ENCODE measurements around the gene SLC9A3. TPM values are rescaled to one million over a fixed set of nuclear protein-coding genes. Genes with fewer than 3 reads are reported as not detected.

Gene SLC9A3
- total and polyA plus RNA-seq, 2 experiments from 2014 or later, result 1.2 to 1.7 TPM

DNA sequence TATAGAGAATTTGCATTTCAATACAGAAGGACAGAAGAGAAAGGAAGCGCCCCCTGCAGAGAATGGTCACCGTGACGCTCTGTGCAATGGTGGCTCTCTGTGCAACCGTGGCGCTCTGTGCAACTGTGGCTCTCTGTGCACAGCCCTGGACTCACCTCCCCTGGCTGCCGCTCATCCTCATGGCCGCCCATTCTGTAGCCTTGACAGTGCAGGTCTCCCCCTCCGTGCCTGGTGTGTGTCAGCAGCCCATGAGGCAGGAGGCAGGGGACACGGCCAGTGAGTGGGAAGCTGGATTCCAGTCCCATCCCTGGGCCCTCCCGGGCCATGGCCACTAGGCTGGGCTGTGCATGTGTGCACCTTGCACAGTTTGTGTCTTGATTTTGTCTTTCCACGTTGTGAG lies 69.3 kb downstream of the SLC9A3 start:
- H3K9me3 ChIP-seq (ENCODE audit: low read depth), result peaks cover 3% of the 10 kb centered on the region
- 92% methylated on average over 11 of the region's 11 CpGs for WGBS, 2 experiments (ENCODE audit: low coverage in 1 of 2, low lambda C conversion rate in 2 of 2, missing lambda C conversion rate in 2 of 2)
- H3K27ac ChIP-seq, result no peak overlapping the region
- peaks cover 10% of the 10 kb centered on the region for H3K4me1 ChIP-seq (ENCODE audit: insufficient read depth)
- no peak for DNase-seq
- H3K9me2 ChIP-seq (ENCODE audit: insufficient read depth), result no peaks in the 10 kb centered on the region
- H3K4me2 ChIP-seq (ENCODE audit: unreplicated experiment), result no peak overlapping the region
- H3K36me3 ChIP-seq (ENCODE audit: low read depth), result peaks cover 39% of the 10 kb centered on the region
- in situ Hi-C loops (cut with MboI), result no loop called here
- no peak overlapping the region for H2AFZ ChIP-seq
- no peak overlapping the region for H3K4me3 ChIP-seq
- H3K27me3 ChIP-seq (replicated peaks; ENCODE audit: insufficient read depth), result no peaks in the 10 kb centered on the region
- H3K79me2 ChIP-seq (ENCODE audit: insufficient read depth), result peaks cover 90% of the 10 kb centered on the region
- TF ChIP-seq EZH2 (IDR thresholded peaks at IDR 0.05; ENCODE audit: insufficient read depth, poor library complexity, severe bottlenecking) (no peak), EZH2phosphoT487 (IDR thresholded peaks at IDR 0.05; ENCODE audit: insufficient read depth, low read depth) (no peak)
- peaks cover 10% of the 10 kb centered on the region for H3F3A ChIP-seq (ENCODE audit: insufficient read depth)
- no peak overlapping the region for H3K9ac ChIP-seq
- no peaks in the 10 kb centered on the region for H4K20me1 ChIP-seq (ENCODE audit: insufficient read depth)

DNA sequence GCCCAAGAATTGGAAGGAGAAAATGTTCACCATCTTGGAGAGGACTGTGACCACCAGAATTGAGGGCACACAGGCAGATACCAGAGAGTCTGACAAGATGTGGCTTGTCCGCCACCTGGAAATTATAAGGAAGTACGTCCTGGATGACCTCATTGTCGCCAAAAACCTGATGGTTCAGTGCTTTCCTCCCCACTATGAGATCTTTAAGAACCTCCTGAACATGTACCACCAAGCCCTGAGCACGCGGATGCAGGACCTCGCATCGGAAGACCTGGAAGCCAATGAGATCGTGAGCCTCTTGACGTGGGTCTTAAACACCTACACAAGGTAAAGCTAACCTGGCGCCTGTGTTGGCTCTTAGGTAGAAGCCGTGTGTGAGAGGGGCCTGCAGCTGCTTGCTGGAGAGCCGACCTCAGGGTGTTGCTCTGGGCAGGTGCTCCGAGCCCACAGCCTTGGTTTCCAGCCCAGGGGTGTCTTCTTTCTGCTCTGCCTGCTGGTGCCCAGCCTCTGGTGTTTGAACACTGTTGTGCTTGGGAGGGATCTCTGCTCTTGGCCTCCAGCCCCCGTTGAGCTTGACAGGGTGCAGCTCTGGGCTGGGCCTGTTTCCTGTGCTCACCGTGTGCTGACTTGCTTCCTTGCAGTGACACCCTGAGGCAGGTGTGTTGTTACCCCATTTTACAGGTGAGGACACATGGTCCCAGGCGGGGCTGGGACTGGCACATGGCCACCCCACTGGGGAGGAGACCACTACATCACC lies 70.3 kb downstream of the SLC9A3 start:
- no peak overlapping the region for H3K4me2 ChIP-seq (ENCODE audit: unreplicated experiment)
- no peak for DNase-seq
- H4K20me1 ChIP-seq (ENCODE audit: insufficient read depth), result no peaks in the 10 kb centered on the region
- no peak overlapping the region for H3K9ac ChIP-seq
- 94% methylated on average over 16 of the region's 16 CpGs for WGBS, 2 experiments (ENCODE audit: low coverage in 1 of 2, low lambda C conversion rate in 2 of 2, missing lambda C conversion rate in 2 of 2)
- no peak for TF ChIP-seq EZH2 (IDR thresholded peaks at IDR 0.05; ENCODE audit: insufficient read depth, poor library complexity, severe bottlenecking)
- no peak for TF ChIP-seq EZH2phosphoT487 (IDR thresholded peaks at IDR 0.05; ENCODE audit: insufficient read depth, low read depth)
- peaks cover 3% of the 10 kb centered on the region for H3K9me3 ChIP-seq (ENCODE audit: low read depth)
- H3K27ac ChIP-seq, result no peak overlapping the region
- H3K4me1 ChIP-seq (ENCODE audit: insufficient read depth), result peaks cover 6% of the 10 kb centered on the region
- no peaks in the 10 kb centered on the region for H3K27me3 ChIP-seq (replicated peaks; ENCODE audit: insufficient read depth)
- in situ Hi-C loops (cut with MboI), result no loop called here
- peaks cover 43% of the 10 kb centered on the region for H3K36me3 ChIP-seq (ENCODE audit: low read depth)
- no peaks in the 10 kb centered on the region for H3K9me2 ChIP-seq (ENCODE audit: insufficient read depth)
- H2AFZ ChIP-seq, result no peak overlapping the region
- H3K79me2 ChIP-seq (ENCODE audit: insufficient read depth), result peaks cover 94% of the 10 kb centered on the region
- no peak overlapping the region for H3K4me3 ChIP-seq
- peaks cover 10% of the 10 kb centered on the region; the same call in 1 of the 2 replicates for H3F3A ChIP-seq (ENCODE audit: insufficient read depth)

DNA sequence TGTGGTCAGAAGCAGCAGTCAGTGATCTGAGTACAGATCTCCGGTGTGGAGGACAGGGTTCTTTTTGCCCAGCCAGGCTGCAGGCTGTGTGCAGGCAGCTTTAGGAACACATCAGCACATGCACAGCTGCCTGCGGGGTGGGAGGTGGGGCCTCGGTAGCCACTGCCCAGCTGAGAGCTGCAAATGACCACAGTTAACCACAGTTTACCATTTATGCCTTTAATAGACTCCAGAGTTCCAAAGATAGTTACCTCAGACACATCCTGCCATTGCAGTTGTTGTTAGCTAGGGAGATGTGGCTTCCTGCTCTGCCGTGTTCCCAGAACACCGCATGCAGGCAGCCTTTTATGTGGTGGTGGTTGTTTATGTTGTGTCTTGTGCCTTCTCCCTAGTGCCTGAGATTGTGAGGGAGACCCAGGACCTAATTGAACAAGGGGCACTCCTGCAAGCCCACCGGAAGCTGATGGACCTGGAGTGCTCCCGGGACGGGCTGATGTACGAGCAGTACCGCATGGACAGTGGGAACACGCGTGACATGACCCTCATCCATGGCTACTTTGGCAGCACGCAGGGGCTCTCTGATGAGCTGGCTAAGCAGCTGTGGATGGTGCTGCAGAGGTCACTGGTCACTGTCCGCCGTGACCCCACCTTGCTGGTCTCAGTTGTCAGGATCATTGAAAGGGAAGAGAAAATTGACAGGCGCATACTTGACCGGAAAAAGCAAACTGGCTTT lies 71.1 kb downstream of the SLC9A3 start:
- Histone ChIP-seq H3K9me2 (ENCODE audit: insufficient read depth) (no peaks in the 10 kb centered on the region), H2AFZ (no peak overlapping the region), H3K9ac (no peak overlapping the region), H3K27ac (no peak overlapping the region), H3K27me3 (replicated peaks; ENCODE audit: insufficient read depth) (no peaks in the 10 kb centered on the region), H3F3A (ENCODE audit: insufficient read depth) (peaks cover 4% of the 10 kb centered on the region; the same call in 1 of the 2 replicates), H3K4me1 (ENCODE audit: insufficient read depth) (no peaks in the 10 kb centered on the region), H4K20me1 (ENCODE audit: insufficient read depth) (no peaks in the 10 kb centered on the region), H3K4me2 (ENCODE audit: unreplicated experiment) (no peak overlapping the region), H3K9me3 (ENCODE audit: low read depth) (peaks cover 3% of the 10 kb centered on the region), H3K4me3 (no peak overlapping the region), H3K36me3 (ENCODE audit: low read depth) (peaks cover 46% of the 10 kb centered on the region), H3K79me2 (ENCODE audit: insufficient read depth) (peaks cover 94% of the 10 kb centered on the region)
- in situ Hi-C loops (cut with MboI), result no loop called here
- no peak for DNase-seq
- no peak for TF ChIP-seq EZH2phosphoT487 (IDR thresholded peaks at IDR 0.05; ENCODE audit: insufficient read depth, low read depth)
- no peak for TF ChIP-seq EZH2 (IDR thresholded peaks at IDR 0.05; ENCODE audit: insufficient read depth, poor library complexity, severe bottlenecking)
- WGBS, 2 experiments (ENCODE audit: low coverage in 1 of 2, low lambda C conversion rate in 2 of 2, missing lambda C conversion rate in 2 of 2), result 95% methylated on average over 17 of the region's 17 CpGs

DNA sequence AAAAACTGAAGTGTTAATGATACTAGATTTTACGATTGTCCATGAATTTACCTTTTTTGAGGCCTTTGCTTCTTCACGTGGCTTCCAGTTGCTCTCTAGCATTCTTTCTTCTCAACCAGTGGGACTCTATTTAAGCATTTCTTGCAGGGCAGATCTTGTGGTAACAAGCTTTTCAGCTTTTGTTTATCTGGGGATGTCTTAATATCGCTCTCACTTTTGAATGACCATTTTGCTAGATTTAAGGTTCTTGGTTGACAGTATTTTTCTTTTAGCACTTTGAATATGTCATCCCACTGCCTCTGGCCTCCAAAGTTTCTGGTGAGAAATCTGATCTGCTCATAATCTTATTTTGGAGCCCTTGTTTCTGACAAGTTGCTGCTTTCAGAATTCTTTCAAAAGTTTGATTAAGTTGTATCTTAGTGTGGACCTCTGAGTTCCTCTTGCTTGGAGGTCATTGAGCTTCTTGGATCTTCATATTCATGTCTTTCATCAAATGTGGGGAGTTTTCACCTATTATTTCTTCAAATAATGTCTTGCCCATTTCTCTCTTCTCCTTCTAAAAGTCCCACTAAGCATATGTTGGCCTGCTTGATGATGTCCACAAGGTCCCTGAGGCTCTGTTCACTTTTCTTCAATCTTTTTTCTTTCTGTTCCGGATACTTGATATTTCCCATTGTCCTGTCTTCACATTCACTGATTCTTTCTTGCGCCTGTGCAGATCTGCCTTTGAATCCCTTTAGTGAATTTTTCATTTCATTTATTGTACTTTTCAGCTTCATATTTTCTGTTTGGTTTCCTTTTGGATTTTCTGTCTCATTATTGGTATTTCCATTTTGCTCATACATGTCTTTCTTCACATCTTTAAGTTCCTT lies 72.4 kb downstream of the SLC9A3 start:
- Histone ChIP-seq H3K27ac (no peak overlapping the region), H3K4me2 (ENCODE audit: unreplicated experiment) (no peak overlapping the region), H3K79me2 (ENCODE audit: insufficient read depth) (peaks cover 92% of the 10 kb centered on the region), H3K9ac (no peak overlapping the region), H3K4me3 (no peak overlapping the region), H4K20me1 (ENCODE audit: insufficient read depth) (no peaks in the 10 kb centered on the region), H3K4me1 (ENCODE audit: insufficient read depth) (no peaks in the 10 kb centered on the region), H3K9me3 (ENCODE audit: low read depth) (peaks cover 3% of the 10 kb centered on the region), H3K36me3 (ENCODE audit: low read depth) (peaks cover 43% of the 10 kb centered on the region), H2AFZ (no peak overlapping the region), H3K27me3 (replicated peaks; ENCODE audit: insufficient read depth) (no peaks in the 10 kb centered on the region), H3F3A (ENCODE audit: insufficient read depth) (no peaks in the 10 kb centered on the region), H3K9me2 (ENCODE audit: insufficient read depth) (no peaks in the 10 kb centered on the region)
- in situ Hi-C loops (cut with MboI), result no loop called here
- TF ChIP-seq EZH2phosphoT487 (IDR thresholded peaks at IDR 0.05; ENCODE audit: insufficient read depth, low read depth), result no peak
- TF ChIP-seq EZH2 (IDR thresholded peaks at IDR 0.05; ENCODE audit: insufficient read depth, poor library complexity, severe bottlenecking), result no peak
- DNase-seq, result no peak
- WGBS, 2 experiments (ENCODE audit: low coverage in 1 of 2, low lambda C conversion rate in 2 of 2, missing lambda C conversion rate in 2 of 2), result 86% methylated on average over 5 of the region's 5 CpGs

Data from GM23248 (cell line).